Stomach (tissue), 9 donors: Measurements from ENCODE around the gene TMPRSS7. TPM values are rescaled to one million over a fixed set of nuclear protein-coding genes. Genes with fewer than 3 reads are reported as not detected.

Experiments used
- DNase-seq, 2 donors: peaks; one replicate each; pipeline versions ENCODE4 v3.0.0 to v3.0.0-alpha.2; 2013 to 2019
- H3K27ac ChIP-seq, 5 donors: fragments of 200-600 bp in 4 of 5; sonication (generic) in 4 of 5; one replicate each; pipeline ENCODE4 v1.5.1; 2013 to 2019; ENCODE audit warnings: mild to moderate bottlenecking in 1 of 5, moderate library complexity in 1 of 5
- H3K27me3 ChIP-seq, 3 donors: fragments of 200-600 bp; sonication (generic); one replicate each; pipeline ENCODE4 v1.5.1; 2017 to 2019; ENCODE audit warnings: mixed run types in 1 of 3
- H3K36me3 ChIP-seq, 4 donors: fragments of 200-600 bp; sonication (generic); 1 replicate in 3 of 4; 2 replicates in 1 of 4; pipeline ENCODE4 v1.5.1; 2016 to 2019
- H3K4me1 ChIP-seq, 4 donors: fragments of 200-600 bp; sonication (generic); one replicate each; pipeline ENCODE4 v1.5.1; 2016 to 2019
- H3K4me3 ChIP-seq, 4 donors: fragments of 200-600 bp; sonication (generic) in 3 of 4; one replicate each; pipeline ENCODE4 v1.5.1; 2016 to 2019; ENCODE audit warnings: mild to moderate bottlenecking in 1 of 4
- H3K9me3 ChIP-seq, 4 donors: fragments of 200-600 bp; sonication (generic); one replicate each; pipeline ENCODE4 v1.5.1; 2016 to 2019
- EP300 ChIP-seq: sonication (generic); formaldehyde crosslinking; IDR thresholded peaks from one replicate; pipeline ENCODE4 v1.6.1; 2017; ENCODE audit warnings: antibody characterized with exemption
- POLR2A ChIP-seq, 4 donors: fragments of 450-650 bp; IDR thresholded peaks; one replicate each; pipeline ENCODE4 v1.6.1; 2016; ENCODE audit warnings: antibody characterized with exemption in 4 of 4, control low read depth in 2 of 4, mild to moderate bottlenecking in 1 of 4, moderate library complexity in 1 of 4
- POLR2AphosphoS5 ChIP-seq, 3 donors: sonication (generic); formaldehyde crosslinking; IDR thresholded peaks; one replicate each; pipeline ENCODE4 v1.6.1; 2016; ENCODE audit warnings: antibody characterized with exemption in 3 of 3
- WGBS, 5 donors: extraction: QIAGEN DNeasy Blood & Tissue Kit in 3 of 5; methylation state at CpG; one replicate each; pipeline versions ENCODE4 v1.1.5 to v1.1.7; 2013 to 2018; 5-methylcytosine and 5-hydroxymethylcytosine counted together
- intact Hi-C: fragments of 100-400 bp; cut with DNase I; formaldehyde crosslinking; loops from one replicate; pipeline ENCODE4 v1.15.1; 2023; ENCODE audit warnings: low total_unique reads
- polyA plus RNA-seq, 3 donors: library from polyadenylated mRNA; stranded (reverse); fragments of 200-250 nt; gene quantifications; one replicate each; pipeline ENCODE4 v1.2.3, GENCODE V29; 2013
- total RNA-seq, 5 donors: library from RNA; depleted of rRNA; stranded (reverse); fragments of >200 nt; gene quantifications; one replicate each; pipeline versions ENCODE4 v1.1.0 to v1.2.3, GENCODE V29; 2014 to 2016
- TF ChIP-seq, protein P1 (sequence below), 7 experiments: fragments of 450-650 bp in 4 of 7; fragments of 200-600 bp in 3 of 7; sonication (generic) in 3 of 7; IDR thresholded peaks; one replicate each; pipeline ENCODE4 v1.5.1; 2016 to 2019; ENCODE audit warnings: antibody characterized with exemption in 7 of 7, control low read depth in 2 of 7, mild to moderate bottlenecking in 1 of 7
- donor health status: healthy with polysubstance abuse.
- donor health status: Bipolar disorder and iron deficiency.
- donor health status: healthy.

Gene TMPRSS7
- total and polyA plus RNA-seq, 8 donors, result 0.08 to 0.45 (median 0.12) TPM; not detected in 5

DNA sequence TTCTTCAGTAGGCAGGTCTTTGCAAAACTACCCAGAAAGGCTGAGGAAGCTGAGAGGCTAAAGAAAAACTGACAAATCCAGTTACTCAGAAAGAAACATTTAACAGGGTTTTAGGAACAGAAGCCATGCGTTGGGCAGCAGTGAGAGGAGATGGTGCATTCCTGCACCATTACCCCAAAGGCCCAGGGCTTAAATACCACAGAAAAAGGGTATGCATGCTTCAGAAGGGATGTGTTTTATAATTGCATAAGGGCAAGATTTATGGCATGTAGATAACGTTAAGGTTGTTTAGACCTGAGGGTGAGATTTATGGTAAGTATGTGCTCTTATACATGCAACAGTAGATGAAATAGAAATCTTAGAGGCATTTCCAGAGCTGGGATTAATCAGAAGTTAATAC lies 61.6 kb downstream of the TMPRSS7 start:
- peaks cover 0 to 4% (median 1%) of the 10 kb centered on the region in 4 donors for H3K36me3 ChIP-seq
- H3K9me3 ChIP-seq, result no peaks in the 10 kb centered on the region
- no peak overlapping the region for H3K4me3 ChIP-seq
- H3K4me1 ChIP-seq, result peaks cover 0 to 30% (median 18%) of the 10 kb centered on the region in 4 donors
- 68 to 83% (median 78%) methylated on average over 2 of the region's 2 CpGs for WGBS, 5 donors
- TF ChIP-seq POLR2AphosphoS5 (IDR thresholded peaks at IDR 0.05), result no peak
- TF ChIP-seq, protein P1, sequence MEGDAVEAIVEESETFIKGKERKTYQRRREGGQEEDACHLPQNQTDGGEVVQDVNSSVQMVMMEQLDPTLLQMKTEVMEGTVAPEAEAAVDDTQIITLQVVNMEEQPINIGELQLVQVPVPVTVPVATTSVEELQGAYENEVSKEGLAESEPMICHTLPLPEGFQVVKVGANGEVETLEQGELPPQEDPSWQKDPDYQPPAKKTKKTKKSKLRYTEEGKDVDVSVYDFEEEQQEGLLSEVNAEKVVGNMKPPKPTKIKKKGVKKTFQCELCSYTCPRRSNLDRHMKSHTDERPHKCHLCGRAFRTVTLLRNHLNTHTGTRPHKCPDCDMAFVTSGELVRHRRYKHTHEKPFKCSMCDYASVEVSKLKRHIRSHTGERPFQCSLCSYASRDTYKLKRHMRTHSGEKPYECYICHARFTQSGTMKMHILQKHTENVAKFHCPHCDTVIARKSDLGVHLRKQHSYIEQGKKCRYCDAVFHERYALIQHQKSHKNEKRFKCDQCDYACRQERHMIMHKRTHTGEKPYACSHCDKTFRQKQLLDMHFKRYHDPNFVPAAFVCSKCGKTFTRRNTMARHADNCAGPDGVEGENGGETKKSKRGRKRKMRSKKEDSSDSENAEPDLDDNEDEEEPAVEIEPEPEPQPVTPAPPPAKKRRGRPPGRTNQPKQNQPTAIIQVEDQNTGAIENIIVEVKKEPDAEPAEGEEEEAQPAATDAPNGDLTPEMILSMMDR (IDR thresholded peaks at IDR 0.05), result no peak
- TF ChIP-seq EP300, result no peak
- TF ChIP-seq POLR2A (IDR thresholded peaks at IDR 0.05), result no peak
- no peaks in the 10 kb centered on the region for H3K27me3 ChIP-seq
- no peak for DNase-seq
- intact Hi-C loops, result no loop called here
- H3K27ac ChIP-seq, result no peak overlapping the region

DNA sequence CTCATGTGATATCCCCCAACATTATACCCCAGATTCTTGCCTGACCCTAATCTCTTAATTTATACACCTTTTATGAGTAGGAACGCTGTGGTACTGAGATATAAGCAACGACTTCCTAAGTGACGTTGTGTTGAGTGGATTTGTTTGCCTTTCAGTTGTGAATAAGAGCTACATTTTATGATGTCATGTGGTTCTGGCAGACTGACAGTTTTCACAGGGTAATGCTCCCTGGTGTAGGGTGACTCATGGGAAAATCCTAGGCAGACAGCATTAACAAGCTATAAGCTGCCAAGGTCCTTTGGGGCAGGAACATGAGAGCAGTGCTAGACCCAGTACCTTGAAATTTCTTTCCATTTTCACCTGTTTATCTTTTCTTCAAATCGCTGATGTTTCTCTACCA lies 62.8 kb downstream of the TMPRSS7 start:
- TF ChIP-seq EP300, result no peak
- peak in 1 of 3 donors; percentile 66 for TF ChIP-seq POLR2AphosphoS5 (IDR thresholded peaks at IDR 0.05)
- H3K4me3 ChIP-seq, result no peak overlapping the region
- H3K27me3 ChIP-seq, result no peaks in the 10 kb centered on the region
- peaks cover 0 to 18% (median 10%) of the 10 kb centered on the region in 4 donors for H3K4me1 ChIP-seq
- H3K9me3 ChIP-seq, result no peaks in the 10 kb centered on the region
- 25 to 30% (median 26%) methylated on average over 4 of the region's 4 CpGs for WGBS, 5 donors
- peak; percentile 51 to 89 for DNase-seq
- H3K36me3 ChIP-seq, result peaks cover 0 to 10% (median 4%) of the 10 kb centered on the region in 4 donors
- intact Hi-C loops, result no loop called here
- H3K27ac ChIP-seq, result peak overlapping the region in 3 of 5 donors; percentile 19 to 43 (median 22)

DNA sequence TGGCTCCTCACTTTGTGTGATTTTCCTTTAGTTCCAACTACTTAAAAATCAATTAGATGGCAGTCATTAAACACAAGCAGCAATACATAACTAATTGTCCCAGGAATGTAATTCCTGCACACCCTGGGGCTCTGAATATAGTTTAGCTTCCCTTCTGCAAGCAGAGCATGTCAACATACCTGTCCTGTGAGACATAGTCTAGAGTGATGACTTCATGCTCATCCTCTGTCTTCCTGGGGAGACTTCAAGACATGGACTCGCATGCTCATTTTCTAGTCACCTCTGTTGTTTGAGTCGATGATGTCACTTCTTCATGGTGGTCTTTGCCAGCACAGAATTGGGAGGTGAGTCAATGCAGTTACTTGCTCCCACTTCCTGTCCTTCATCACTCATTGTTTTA lies 67.4 kb downstream of the TMPRSS7 start:
- Histone ChIP-seq H3K4me3 (no peak overlapping the region), H3K9me3 (no peaks in the 10 kb centered on the region), H3K27ac (no peak overlapping the region), H3K36me3 (peaks cover 0 to 45% (median 35%) of the 10 kb centered on the region in 4 donors), H3K4me1 (peaks cover 0 to 10% (median 2%) of the 10 kb centered on the region in 4 donors), H3K27me3 (no peaks in the 10 kb centered on the region)
- TF ChIP-seq, protein P1 (IDR thresholded peaks at IDR 0.05), result no peak
- no peak for TF ChIP-seq EP300
- TF ChIP-seq POLR2A (IDR thresholded peaks at IDR 0.05), result no peak
- TF ChIP-seq POLR2AphosphoS5 (IDR thresholded peaks at IDR 0.05), result no peak
- intact Hi-C loops, result no loop called here
- 84 to 97% (median 89%) methylated on average over 2 of the region's 2 CpGs for WGBS, 5 donors
- DNase-seq, result no peak

DNA sequence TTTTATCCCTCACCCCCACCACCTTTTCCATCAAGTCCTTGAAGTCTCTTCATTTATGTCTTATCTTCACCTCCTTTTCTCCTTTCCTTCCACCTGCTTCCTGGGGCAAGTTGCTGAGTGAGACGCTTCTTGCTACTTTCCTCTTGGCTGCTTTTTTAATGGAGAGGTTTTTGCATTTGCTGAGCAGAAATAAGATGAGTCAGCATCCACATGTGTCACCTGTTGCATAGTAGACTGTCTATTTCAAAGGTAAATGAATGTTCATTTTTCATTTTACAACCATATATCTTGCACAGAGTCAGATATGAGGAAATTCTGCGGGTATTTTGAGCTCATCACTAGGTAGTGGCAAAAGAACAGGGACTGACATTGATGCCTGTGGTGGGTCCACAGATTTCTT lies 70.2 kb downstream of the TMPRSS7 start:
- DNase-seq, result no peak

More for the DNA sequence above, 70.2 kb downstream of the TMPRSS7 start:
- H3K9me3 ChIP-seq, result no peaks in the 10 kb centered on the region
- intact Hi-C loops, result no loop called here
- H3K27me3 ChIP-seq, result no peaks in the 10 kb centered on the region
- 91 to 97% (median 95%) methylated on average over 2 of the region's 2 CpGs for WGBS, 5 donors
- no peak overlapping the region for H3K27ac ChIP-seq
- no peak overlapping the region for H3K4me3 ChIP-seq
- peaks cover 0 to 6% (median 2%) of the 10 kb centered on the region in 4 donors for H3K4me1 ChIP-seq
- peaks cover 0 to 54% (median 40%) of the 10 kb centered on the region in 4 donors for H3K36me3 ChIP-seq
- TF ChIP-seq POLR2AphosphoS5 (IDR thresholded peaks at IDR 0.05), result no peak
- TF ChIP-seq POLR2A (IDR thresholded peaks at IDR 0.05), result no peak
- TF ChIP-seq, protein P1 (IDR thresholded peaks at IDR 0.05), result no peak
- TF ChIP-seq EP300, result no peak
